GM19455 (cell line): ENCODE results near the gene ZNF488.

Experiments used
- ATAC-seq: cut with Tn5 transposase; IDR thresholded peaks from one replicate; pipeline ENCODE4 v1.9.1; 2021; ENCODE audit not compliant: unreplicated experiment

ZNF488 gene

DNA sequence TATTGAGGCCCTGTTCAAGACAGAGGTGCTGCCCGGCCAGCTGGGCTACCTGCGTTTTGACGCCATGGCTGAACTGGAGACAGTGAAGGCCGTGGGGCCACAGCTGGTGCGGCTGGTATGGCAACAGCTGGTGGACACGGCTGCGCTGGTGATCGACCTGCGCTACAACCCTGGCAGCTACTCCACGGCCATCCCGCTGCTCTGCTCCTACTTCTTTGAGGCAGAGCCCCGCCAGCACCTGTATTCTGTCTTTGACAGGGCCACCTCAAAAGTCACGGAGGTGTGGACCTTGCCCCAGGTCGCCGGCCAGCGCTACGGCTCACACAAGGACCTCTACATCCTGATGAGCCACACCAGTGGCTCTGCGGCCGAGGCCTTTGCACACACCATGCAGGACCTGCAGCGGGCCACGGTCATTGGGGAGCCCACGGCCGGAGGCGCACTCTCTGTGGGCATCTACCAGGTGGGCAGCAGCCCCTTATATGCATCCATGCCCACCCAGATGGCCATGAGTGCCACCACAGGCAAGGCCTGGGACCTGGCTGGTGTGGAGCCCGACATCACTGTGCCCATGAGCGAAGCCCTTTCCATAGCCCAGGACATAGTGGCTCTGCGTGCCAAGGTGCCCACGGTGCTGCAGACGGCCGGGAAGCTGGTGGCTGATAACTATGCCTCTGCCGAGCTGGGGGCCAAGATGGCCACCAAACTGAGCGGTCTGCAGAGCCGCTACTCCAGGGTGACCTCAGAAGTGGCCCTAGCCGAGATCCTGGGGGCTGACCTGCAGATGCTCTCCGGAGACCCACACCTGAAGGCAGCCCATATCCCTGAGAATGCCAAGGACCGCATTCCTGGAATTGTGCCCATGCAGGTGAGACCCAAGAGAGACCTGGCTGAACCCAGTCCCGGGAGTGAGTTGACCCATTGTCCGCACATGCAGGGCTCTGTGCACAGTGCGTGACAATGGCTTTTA is 33.1 kb downstream of the ZNF488 start:
- no peak for ATAC-seq

GRCh38 chr10:47349941-47350371 is 34.1 kb downstream of the ZNF488 start:
- ATAC-seq = no peak

DNA sequence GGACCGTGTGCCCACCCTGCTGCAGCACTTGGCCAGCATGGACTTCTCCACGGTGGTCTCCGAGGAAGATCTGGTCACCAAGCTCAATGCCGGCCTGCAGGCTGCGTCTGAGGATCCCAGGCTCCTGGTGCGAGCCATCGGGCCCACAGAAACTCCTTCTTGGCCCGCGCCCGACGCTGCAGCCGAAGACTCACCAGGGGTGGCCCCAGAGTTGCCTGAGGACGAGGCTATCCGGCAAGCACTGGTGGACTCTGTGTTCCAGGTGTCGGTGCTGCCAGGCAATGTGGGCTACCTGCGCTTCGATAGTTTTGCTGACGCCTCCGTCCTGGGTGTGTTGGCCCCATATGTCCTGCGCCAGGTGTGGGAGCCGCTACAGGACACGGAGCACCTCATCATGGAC is 34.6 kb downstream of the ZNF488 start:
- no peak for ATAC-seq

DNA sequence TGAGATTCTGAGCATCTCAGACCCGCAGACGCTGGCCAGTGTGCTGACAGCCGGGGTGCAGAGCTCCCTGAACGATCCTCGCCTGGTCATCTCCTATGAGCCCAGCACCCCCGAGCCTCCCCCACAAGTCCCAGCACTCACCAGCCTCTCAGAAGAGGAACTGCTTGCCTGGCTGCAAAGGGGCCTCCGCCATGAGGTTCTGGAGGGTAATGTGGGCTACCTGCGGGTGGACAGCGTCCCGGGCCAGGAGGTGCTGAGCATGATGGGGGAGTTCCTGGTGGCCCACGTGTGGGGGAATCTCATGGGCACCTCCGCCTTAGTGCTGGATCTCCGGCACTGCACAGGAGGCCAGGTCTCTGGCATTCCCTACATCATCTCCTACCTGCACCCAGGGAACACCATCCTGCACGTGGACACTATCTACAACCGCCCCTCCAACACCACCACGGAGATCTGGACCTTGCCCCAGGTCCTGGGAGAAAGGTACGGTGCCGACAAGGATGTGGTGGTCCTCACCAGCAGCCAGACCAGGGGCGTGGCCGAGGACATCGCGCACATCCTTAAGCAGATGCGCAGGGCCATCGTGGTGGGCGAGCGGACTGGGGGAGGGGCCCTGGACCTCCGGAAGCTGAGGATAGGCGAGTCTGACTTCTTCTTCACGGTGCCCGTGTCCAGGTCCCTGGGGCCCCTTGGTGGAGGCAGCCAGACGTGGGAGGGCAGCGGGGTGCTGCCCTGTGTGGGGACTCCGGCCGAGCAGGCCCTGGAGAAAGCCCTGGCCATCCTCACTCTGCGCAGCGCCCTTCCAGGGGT is 35.2 kb downstream of the ZNF488 start:
- ATAC-seq = no peak

- no peak for ATAC-seq
These were observed 35.9 kb downstream of the ZNF488 start, which contains the start of gene RBP3 for GRCh38 chr10:47348138-47348651. Gene RBP3, plus strand, starts transcription at chr10:47348363. Its CDS starts 122 bp downstream, at chr10:47348485.

DNA sequence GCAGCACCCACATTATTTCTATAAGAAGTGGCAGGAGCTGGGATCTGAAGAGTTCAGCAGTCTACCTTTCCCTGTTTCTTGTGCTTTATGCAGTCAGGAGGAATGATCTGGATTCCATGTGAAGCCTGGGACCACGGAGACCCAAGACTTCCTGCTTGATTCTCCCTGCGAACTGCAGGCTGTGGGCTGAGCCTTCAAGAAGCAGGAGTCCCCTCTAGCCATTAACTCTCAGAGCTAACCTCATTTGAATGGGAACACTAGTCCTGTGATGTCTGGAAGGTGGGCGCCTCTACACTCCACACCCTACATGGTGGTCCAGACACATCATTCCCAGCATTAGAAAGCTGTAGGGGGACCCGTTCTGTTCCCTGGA is 36.8 kb downstream of the ZNF488 start:
- no peak for ATAC-seq

DNA sequence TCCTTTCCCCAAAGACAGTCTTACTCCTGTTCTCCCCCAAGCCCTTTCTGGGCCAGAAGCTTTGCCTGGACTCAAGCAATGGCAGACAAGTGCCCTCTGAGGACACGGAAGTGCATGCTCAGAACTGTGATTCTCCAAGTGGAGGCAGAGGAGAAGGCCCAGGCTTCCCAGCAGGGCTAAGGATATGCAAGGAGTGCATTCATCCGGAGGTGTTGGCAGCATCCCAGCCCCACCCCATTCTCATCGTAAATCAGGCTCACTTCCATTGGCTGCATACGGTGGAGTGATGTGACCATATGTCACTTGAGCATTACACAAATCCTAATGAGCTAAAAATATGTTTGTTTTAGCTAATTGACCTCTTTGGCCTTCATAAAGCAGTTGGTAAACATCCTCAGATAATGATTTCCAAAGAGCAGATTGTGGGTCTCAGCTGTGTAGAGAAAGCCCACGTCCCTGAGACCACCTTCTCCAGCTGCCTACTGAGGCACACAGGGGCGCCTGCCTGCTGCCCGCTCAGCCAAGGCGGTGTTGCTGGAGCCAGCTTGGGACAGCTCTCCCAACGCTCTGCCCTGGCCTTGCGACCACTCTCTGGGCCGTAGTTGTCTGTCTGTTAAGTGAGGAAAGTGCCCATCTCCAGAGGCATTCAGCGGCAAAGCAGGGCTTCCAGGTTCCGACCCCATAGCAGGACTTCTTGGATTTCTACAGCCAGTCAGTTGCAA is 37.4 kb downstream of the ZNF488 start:
- no peak for ATAC-seq

DNA sequence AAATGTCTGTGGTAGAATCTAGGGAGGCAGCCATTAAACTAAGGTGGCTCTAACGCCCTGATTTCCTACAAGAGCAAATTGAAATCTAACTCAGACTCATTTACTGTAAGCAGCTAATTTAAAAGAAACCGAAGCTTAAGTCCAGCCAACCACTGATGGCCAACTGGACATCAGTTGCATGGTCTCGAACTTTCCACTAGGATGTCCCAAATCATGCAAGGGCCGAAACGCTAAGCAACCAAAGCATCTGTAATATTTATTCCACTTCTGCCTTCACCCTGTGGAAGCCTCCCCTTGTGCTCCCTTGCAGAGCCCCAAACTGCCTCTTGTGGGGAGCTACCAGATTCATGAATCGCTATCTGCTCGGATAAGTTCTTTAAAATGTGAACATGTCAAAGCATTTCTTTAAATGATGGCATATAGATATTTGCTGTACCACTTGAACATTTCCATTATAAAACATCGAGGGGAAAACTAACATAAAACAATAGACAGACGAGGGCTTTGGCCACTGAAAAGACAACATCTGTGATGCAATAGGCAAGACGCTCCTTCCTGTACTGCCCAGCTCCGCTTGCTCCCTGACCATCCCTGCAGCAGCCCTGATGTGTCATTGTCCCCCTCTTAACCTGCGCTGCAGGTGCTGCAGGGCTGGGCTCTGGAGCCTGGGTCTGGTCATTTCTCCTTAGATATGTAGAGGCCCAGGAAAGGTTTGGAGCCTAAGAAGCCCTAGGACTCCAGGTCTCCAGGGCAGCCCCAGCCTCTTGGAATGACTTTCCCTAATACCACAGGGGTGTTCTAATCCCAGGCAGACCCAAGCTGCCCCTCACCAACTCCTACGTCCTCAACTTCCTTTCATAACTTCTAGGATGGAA is 38.9 kb downstream of the ZNF488 start:
- no peak for ATAC-seq

GRCh38 chr10:47340608-47341170 is 43.4 kb downstream of the ZNF488 start:
- no peak for ATAC-seq

- ATAC-seq = no peak
These were observed 44.1 kb downstream of the ZNF488 start for GRCh38 chr10:47339759-47340607.

DNA sequence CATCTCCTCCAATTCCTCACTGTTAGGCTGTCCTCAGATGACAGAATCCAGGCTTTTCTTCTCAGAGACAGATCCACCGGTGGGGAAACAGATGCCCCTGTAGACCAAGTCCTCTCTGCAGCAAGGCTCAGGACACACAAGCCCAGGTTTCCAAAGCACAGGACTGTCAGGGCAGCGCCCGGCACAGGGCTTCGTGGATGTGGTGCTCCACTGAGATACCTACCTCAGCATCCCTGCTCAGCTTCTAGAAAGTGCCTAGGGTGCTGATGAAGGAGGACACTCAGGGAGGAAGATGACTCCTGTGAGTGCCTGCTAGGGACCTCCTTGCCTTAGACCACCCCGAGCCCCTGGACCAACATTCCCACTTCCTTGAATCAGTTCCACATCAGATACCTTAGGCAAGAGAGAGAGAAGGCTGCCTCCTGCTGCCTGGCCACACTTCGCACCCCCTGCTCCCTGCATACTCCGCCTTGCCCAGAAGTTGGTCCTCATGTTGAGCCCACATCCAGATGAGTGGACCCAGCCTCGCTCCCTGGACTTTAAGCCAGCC is 44.8 kb downstream of the ZNF488 start:
- ATAC-seq = no peak

DNA sequence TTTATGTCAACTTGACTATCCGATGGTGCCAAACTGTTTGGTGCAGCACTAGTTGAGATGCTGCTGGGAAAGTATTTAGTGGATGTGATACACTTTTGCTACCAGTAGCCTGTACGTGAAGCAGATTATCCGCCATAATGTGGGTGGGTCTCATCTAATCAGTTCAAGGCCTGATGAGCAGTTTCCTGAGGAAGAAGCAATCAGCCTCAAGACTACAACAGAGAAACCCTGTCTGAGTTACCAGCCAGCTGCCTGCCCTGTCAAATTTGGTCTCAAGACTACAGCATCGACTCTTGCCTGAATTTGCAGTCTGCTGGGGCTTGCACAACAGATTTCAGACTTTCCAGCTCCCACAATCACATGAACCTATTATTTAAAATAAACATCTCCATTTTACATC is 46.8 kb downstream of the ZNF488 start:
- no peak for ATAC-seq

- no peak for ATAC-seq
These were observed 47.5 kb downstream of the ZNF488 start for GRCh38 chr10:47336387-47337134.

DNA sequence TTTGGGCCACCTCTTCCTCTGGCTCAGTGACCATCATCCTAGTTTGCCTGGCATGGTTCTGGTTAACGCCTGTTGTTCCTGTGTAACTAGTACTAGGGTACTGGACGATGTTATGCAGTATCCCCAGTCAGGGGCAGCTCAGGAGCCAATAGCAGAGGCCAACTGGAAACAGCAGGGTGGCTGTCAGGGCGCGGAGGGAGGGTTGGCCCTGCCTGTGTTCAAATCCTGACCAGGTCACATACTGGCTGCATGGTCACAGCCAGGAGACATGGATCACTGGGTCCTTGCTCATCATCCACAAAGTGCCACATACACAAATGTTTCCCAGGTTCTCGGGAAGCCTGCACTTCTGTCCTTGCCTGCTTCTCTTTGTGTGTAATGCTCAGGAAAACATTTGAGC is 48.2 kb downstream of the ZNF488 start:
- ATAC-seq = no peak

- ATAC-seq = no peak
These were observed 49.4 kb downstream of the ZNF488 start for GRCh38 chr10:47334466-47335295.

- ATAC-seq = no peak
These were observed 50.6 kb downstream of the ZNF488 start for GRCh38 chr10:47333532-47333931.

- no peak for ATAC-seq
These were observed 51.1 kb downstream of the ZNF488 start for GRCh38 chr10:47332946-47333345.
